ENCODE results near the gene ABHD8.

ABHD8 gene

GRCh38 chr19:17332360-17332676 is 29.1 kb upstream of the ABHD8 start:
- Histone ChIP-seq H3K4me1 (ENCODE audit: control insufficient read depth, low read length) (peaks cover 38% of the 10 kb centered on the region), H3K4me2 (ENCODE audit: low read length) (no peak overlapping the region), H3K9me3 (ENCODE audit: control insufficient read depth, insufficient read depth, low read length) (peaks cover 10% of the 10 kb centered on the region; the same call in 1 of the 2 replicates)

GRCh38 chr19:17331045-17331558 is 27.9 kb upstream of the ABHD8 start:
- H3K4me2 ChIP-seq (ENCODE audit: low read length), result no peak overlapping the region
- H3K4me3 ChIP-seq (ENCODE audit: low read length), result no peak overlapping the region
- TF ChIP-seq CTCF (IDR thresholded peaks at IDR 0.05; ENCODE audit: low read depth, low read length, poor library complexity, severe bottlenecking) (no peak), EZH2phosphoT487 (IDR thresholded peaks at IDR 0.05; ENCODE audit: borderline replicate concordance, low read length) (no peak)
- no peaks in the 10 kb centered on the region for H3K9me2 ChIP-seq (replicated peaks; ENCODE audit: control insufficient read depth, low read length)
- peaks cover 14% of the 10 kb centered on the region for H3F3A ChIP-seq (ENCODE audit: control insufficient read depth, insufficient read depth)
- peaks cover 38% of the 10 kb centered on the region for H3K4me1 ChIP-seq (ENCODE audit: control insufficient read depth, low read length)
- peaks cover 10% of the 10 kb centered on the region; the same call in 1 of the 2 replicates for H3K9me3 ChIP-seq (ENCODE audit: control insufficient read depth, insufficient read depth, low read length)
- no peaks in the 10 kb centered on the region for H4K20me1 ChIP-seq (ENCODE audit: control insufficient read depth, insufficient read depth, low read depth, low read length)
- H3K27ac ChIP-seq (ENCODE audit: low read depth, low read length), result no peak overlapping the region
- peaks cover 8% of the 10 kb centered on the region for H3K27me3 ChIP-seq (ENCODE audit: control insufficient read depth, low read length)
- H3K79me2 ChIP-seq (ENCODE audit: control insufficient read depth, low read length), result no peaks in the 10 kb centered on the region
- H3K36me3 ChIP-seq (ENCODE audit: control insufficient read depth, low read length), result peaks cover 4% of the 10 kb centered on the region; the same call in 1 of the 2 replicates

More at GRCh38 chr19:17332360-17332676, 29.1 kb upstream of the ABHD8 start:
- Histone ChIP-seq H3K27me3 (ENCODE audit: control insufficient read depth, low read length) (peaks cover 8% of the 10 kb centered on the region), H3K79me2 (ENCODE audit: control insufficient read depth, low read length) (no peaks in the 10 kb centered on the region), H3K4me3 (ENCODE audit: low read length) (no peak overlapping the region), H3K27ac (ENCODE audit: low read depth, low read length) (no peak overlapping the region), H4K20me1 (ENCODE audit: control insufficient read depth, insufficient read depth, low read depth, low read length) (no peaks in the 10 kb centered on the region), H3K36me3 (ENCODE audit: control insufficient read depth, low read length) (peaks cover 8% of the 10 kb centered on the region), H3F3A (ENCODE audit: control insufficient read depth, insufficient read depth) (peaks cover 8% of the 10 kb centered on the region), H3K9me2 (replicated peaks; ENCODE audit: control insufficient read depth, low read length) (no peaks in the 10 kb centered on the region)
- TF ChIP-seq CTCF (IDR thresholded peaks at IDR 0.05; ENCODE audit: low read depth, low read length, poor library complexity, severe bottlenecking) (no peak), EZH2phosphoT487 (IDR thresholded peaks at IDR 0.05; ENCODE audit: borderline replicate concordance, low read length) (no peak)

GRCh38 chr19:17330262-17331044 is 27.2 kb upstream of the ABHD8 start:
- Histone ChIP-seq H3K79me2 (ENCODE audit: control insufficient read depth, low read length) (no peaks in the 10 kb centered on the region), H3K9me2 (replicated peaks; ENCODE audit: control insufficient read depth, low read length) (no peaks in the 10 kb centered on the region), H3F3A (ENCODE audit: control insufficient read depth, insufficient read depth) (peaks cover 10% of the 10 kb centered on the region), H3K4me3 (ENCODE audit: low read length) (no peak overlapping the region), H3K4me2 (ENCODE audit: low read length) (no peak overlapping the region), H3K36me3 (ENCODE audit: control insufficient read depth, low read length) (peaks cover 4% of the 10 kb centered on the region; the same call in 1 of the 2 replicates), H4K20me1 (ENCODE audit: control insufficient read depth, insufficient read depth, low read depth, low read length) (no peaks in the 10 kb centered on the region), H3K27me3 (ENCODE audit: control insufficient read depth, low read length) (peaks cover 8% of the 10 kb centered on the region), H3K27ac (ENCODE audit: low read depth, low read length) (no peak overlapping the region), H3K4me1 (ENCODE audit: control insufficient read depth, low read length) (peaks cover 31% of the 10 kb centered on the region), H3K9me3 (ENCODE audit: control insufficient read depth, insufficient read depth, low read length) (peaks cover 10% of the 10 kb centered on the region; the same call in 1 of the 2 replicates)
- TF ChIP-seq EZH2phosphoT487 (IDR thresholded peaks at IDR 0.05; ENCODE audit: borderline replicate concordance, low read length) (no peak), CTCF (IDR thresholded peaks at IDR 0.05; ENCODE audit: low read depth, low read length, poor library complexity, severe bottlenecking) (no peak)
